Left ventricle myocardium inferior (tissue), 1 donor: ENCODE data around the gene AGAP1. TPM values are rescaled to one million over a fixed set of nuclear protein-coding genes. Genes with fewer than 3 reads are reported as not detected.

ENCODE experiments used
- DNase-seq: peaks from one replicate; pipeline ENCODE4 v3.0.0-alpha.2; 2020
- H3K27ac ChIP-seq: fragments of 200-600 bp; replicated peaks from 2 replicates; pipeline ENCODE4 v1.8.0; 2021
- H3K27me3 ChIP-seq: fragments of 200-600 bp; 2 replicates; pipeline ENCODE4 v1.8.0; 2021; ENCODE audit warnings: low read depth
- H3K36me3 ChIP-seq: fragments of 200-600 bp; 2 replicates; pipeline ENCODE4 v1.8.0; 2021
- H3K4me1 ChIP-seq: fragments of 200-600 bp; 2 replicates; pipeline ENCODE4 v1.8.0; 2021
- H3K4me3 ChIP-seq: fragments of 200-600 bp; 2 replicates; pipeline ENCODE4 v1.8.0; 2021; ENCODE audit warnings: mild to moderate bottlenecking, moderate library complexity
- H3K9me3 ChIP-seq: fragments of 200-600 bp; replicated peaks from 2 replicates; pipeline ENCODE4 v1.8.0; 2021
- intact Hi-C: fragments of 100-400 bp; cut with micrococcal nuclease; formaldehyde crosslinking; loops from one replicate; pipeline ENCODE4 v1.11.0; 2022
- total RNA-seq: library from RNA; stranded (reverse); fragmentation: NEBNext Ultra II Directional; extraction: Animal tissue kit (Norgen Biotek cat#: 25700); gene quantifications from one replicate; pipeline ENCODE4 v1.2.1, GENCODE V29; 2021
- TF ChIP-seq, protein P1 (sequence below): fragments of 200-600 bp; IDR thresholded peaks from 2 replicates; pipeline ENCODE4 v1.8.0; 2021; ENCODE audit warnings: antibody characterized with exemption, mild to moderate bottlenecking, borderline replicate concordance
- donor health status: DM: no; HTN: yes; CAD: no; lungs with severe emphysema.

AGAP1 gene
- total RNA-seq, 1 donor from 2014 or later, result 18.1 TPM

DNA sequence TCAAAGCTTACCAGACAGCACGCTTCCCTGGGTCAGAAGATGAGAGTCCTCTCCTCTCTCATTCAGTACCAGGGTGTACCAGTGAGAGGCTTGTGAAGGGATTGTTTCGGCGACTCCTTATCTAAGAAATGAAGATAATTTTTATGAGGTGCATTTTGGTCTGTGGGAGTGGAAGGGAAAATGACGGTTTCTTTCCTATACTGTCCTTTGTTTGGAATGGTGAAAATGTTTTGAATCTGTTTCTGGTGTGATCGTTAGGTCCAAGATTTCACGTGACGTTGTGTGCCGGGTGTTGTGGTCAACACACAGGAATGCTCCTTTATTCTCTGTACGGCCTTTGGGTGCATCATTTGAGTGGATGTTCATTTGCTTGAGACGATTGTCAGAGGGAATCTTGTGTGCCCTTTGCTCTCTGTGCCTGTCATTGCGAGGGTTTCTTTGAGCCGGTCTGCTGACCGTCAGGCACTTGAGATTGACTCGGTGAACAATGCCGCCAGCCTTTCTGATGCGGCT, 183.5 kb downstream of the AGAP1 start:
- intact Hi-C loops, result no loop called here
- H3K27ac ChIP-seq, result no peak overlapping the region
- no peaks in the 10 kb centered on the region for H3K9me3 ChIP-seq
- H3K4me3 ChIP-seq, result peak overlapping the region; percentile 40
- H3K36me3 ChIP-seq, result no peaks in the 10 kb centered on the region
- H3K27me3 ChIP-seq, result peaks cover 10% of the 10 kb centered on the region
- TF ChIP-seq, protein P1, sequence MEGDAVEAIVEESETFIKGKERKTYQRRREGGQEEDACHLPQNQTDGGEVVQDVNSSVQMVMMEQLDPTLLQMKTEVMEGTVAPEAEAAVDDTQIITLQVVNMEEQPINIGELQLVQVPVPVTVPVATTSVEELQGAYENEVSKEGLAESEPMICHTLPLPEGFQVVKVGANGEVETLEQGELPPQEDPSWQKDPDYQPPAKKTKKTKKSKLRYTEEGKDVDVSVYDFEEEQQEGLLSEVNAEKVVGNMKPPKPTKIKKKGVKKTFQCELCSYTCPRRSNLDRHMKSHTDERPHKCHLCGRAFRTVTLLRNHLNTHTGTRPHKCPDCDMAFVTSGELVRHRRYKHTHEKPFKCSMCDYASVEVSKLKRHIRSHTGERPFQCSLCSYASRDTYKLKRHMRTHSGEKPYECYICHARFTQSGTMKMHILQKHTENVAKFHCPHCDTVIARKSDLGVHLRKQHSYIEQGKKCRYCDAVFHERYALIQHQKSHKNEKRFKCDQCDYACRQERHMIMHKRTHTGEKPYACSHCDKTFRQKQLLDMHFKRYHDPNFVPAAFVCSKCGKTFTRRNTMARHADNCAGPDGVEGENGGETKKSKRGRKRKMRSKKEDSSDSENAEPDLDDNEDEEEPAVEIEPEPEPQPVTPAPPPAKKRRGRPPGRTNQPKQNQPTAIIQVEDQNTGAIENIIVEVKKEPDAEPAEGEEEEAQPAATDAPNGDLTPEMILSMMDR, result no peak
- no peak for DNase-seq
- H3K4me1 ChIP-seq, result peaks cover 41% of the 10 kb centered on the region

DNA sequence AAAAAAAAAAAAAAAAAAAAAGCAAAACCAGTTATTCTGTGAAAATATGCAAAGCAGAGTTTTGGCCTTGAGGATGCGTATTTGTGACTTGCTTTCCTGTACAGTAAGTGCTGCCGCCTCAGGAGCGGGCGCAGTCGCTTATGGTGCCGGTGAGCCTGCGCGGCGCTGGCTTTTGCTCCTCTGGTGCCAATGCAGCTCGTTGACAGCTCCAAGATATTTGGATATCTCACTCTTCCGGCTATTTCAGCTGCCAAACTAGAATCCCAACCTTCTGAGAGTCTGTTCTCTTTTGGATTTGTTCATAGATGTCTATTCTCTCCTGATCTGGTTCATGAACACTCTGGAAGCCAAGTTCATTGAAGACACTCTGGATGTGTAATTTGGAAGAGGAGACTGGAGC, 184.1 kb downstream of the AGAP1 start:
- Histone ChIP-seq H3K27ac (no peak overlapping the region), H3K4me1 (peaks cover 41% of the 10 kb centered on the region), H3K27me3 (peaks cover 10% of the 10 kb centered on the region), H3K36me3 (no peaks in the 10 kb centered on the region), H3K4me3 (peak overlapping the region; percentile 40), H3K9me3 (no peaks in the 10 kb centered on the region)
- TF ChIP-seq, protein P1, result no peak
- DNase-seq, result peak; percentile 30
- intact Hi-C loops, result no loop called here

DNA sequence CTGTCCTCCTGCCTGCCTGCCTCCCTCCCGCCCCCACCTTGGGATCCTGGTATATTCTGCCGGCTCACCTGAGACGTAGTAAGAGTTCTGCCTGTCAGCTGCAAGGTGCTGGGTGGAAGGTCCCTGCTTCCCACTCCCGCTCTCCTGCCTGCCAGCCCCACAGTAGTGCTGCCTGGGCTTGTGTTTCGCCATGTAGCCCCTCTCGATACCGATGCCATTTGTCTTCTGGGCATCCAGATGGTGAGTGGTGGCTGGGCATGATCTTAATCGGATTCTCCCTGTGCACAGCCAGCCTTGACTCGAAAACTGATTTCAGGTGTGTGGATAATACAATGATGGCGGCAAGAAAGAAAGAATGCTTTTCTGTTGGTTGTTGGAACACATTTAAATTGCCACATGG, 184.9 kb downstream of the AGAP1 start:
- Histone ChIP-seq H3K27ac (no peak overlapping the region), H3K4me1 (peaks cover 41% of the 10 kb centered on the region), H3K36me3 (no peaks in the 10 kb centered on the region), H3K4me3 (no peak overlapping the region), H3K27me3 (peaks cover 10% of the 10 kb centered on the region), H3K9me3 (no peaks in the 10 kb centered on the region)
- intact Hi-C loops, result no loop called here
- TF ChIP-seq, protein P1, result no peak
- DNase-seq, result no peak

DNA sequence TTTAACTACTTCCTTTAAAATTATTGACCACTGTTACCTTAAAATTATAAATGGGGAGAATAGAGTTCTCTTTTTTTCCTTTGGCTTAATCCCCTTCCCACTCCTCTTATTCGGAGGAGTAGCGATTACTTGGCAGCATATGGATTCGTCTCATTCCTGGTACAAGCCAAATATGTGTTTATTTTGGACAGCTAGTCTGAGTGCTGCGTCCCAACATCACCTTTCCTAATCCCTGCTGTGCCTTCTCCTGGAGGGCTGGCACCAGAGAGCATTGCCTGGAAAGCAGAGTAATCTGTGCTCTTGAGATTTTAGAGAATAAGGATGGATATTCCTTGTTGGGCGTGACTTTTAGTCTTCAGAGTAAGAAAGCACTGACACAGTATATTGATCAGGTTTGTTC, 185.6 kb downstream of the AGAP1 start:
- Histone ChIP-seq H3K4me1 (peaks cover 44% of the 10 kb centered on the region), H3K9me3 (no peaks in the 10 kb centered on the region), H3K27me3 (peaks cover 10% of the 10 kb centered on the region), H3K36me3 (no peaks in the 10 kb centered on the region), H3K4me3 (no peak overlapping the region), H3K27ac (no peak overlapping the region)
- intact Hi-C loops, result no loop called here
- TF ChIP-seq, protein P1, result no peak
- no peak for DNase-seq

DNA sequence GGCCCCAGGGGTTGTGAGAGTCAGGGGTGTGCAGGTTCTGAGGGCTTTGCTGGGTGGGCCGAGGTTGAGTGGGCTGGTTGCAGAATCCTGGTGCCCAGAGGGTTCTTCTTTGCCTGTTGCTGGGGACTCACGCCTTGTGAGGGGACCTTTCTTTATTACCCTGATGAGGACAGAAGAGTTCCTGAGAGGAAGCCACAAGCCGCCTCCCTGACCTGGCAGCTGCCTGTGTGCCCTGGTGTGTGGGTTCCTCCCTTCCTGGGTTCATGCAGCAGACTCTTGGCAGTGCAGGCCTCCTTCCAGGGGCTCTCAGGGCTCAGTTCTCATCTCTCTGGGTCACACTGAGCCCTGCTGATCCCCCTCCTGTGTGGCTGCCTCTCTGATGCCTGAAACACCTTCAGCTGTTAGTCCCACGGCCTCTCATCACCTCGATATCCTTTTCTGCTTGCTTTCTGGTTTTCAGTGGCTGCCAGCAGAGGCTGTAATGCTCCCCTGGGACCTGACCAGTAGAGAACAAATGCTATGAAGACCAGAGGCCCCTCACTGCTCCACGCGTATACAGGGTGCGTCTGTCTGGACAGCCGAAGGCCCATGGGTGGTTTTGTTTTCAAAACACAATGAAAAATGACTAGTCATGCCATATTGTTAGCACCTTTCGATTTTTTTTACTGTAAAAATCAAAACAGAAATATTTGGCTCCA, 191.3 kb downstream of the AGAP1 start:
- Histone ChIP-seq H3K9me3 (no peaks in the 10 kb centered on the region), H3K4me1 (peaks cover 34% of the 10 kb centered on the region), H3K36me3 (no peaks in the 10 kb centered on the region), H3K4me3 (no peak overlapping the region), H3K27ac (no peak overlapping the region), H3K27me3 (peaks cover 7% of the 10 kb centered on the region)
- TF ChIP-seq, protein P1, result no peak
- intact Hi-C loops, result no loop called here
- no peak for DNase-seq
